ENCODE data around the gene PXDN.

PXDN gene

GRCh38 chr2:1617425-1618021 is 126.8 kb downstream of the PXDN start:
- peak overlapping the region in 4 of 11 experiments; percentile 16 to 57 (median 55); a peak in 9 of 22 replicates for H3K9ac ChIP-seq
- H3K4me1 ChIP-seq, result peaks cover 31 to 99% (median 74%) of the 10 kb centered on the region in 10 experiments

GRCh38 chr2:1614564-1614963 is 129.8 kb downstream of the PXDN start:
- peak overlapping the region in 3 of 10 experiments; percentile 31 to 35 (median 31); a peak in 4 of 20 replicates for H3K4me3 ChIP-seq
- no peak for TF ChIP-seq Cebpa-rat (IDR thresholded peaks at IDR 0.05)

More at GRCh38 chr2:1617425-1618021, 126.8 kb downstream of the PXDN start:
- peak overlapping the region in 1 of 10 experiments; percentile 1; a peak in 2 of 20 replicates for H3K4me3 ChIP-seq
- TF ChIP-seq Cebpa-rat (IDR thresholded peaks at IDR 0.05), result no peak
- H4K20me1 ChIP-seq, result peaks cover 0 to 11% (median 0%) of the 10 kb centered on the region in 11 experiments; a peak in 1 of 22 replicates
- H3K27me3 ChIP-seq, result peaks cover 0 to 44% (median 0%) of the 10 kb centered on the region in 11 experiments; a peak in 7 of 22 replicates
- H3K9me3 ChIP-seq (replicated peaks in 1 of 11), result peaks cover 0 to 14% (median 10%) of the 10 kb centered on the region in 11 experiments; a peak in 12 of 22 replicates
- H3K4me2 ChIP-seq, result peak overlapping the region; percentile 36 to 95 (median 73); a peak in 21 of 22 replicates
- peak overlapping the region in 6 of 11 experiments; percentile 9 to 61 (median 50); a peak in 9 of 22 replicates for H3K27ac ChIP-seq
- H3K36me3 ChIP-seq, result no peaks in the 10 kb centered on the region

GRCh38 chr2:1613731-1614354 is 130.5 kb downstream of the PXDN start:
- Histone ChIP-seq H3K36me3 (no peaks in the 10 kb centered on the region), H3K4me3 (peak overlapping the region in 3 of 10 experiments; percentile 1 to 31 (median 29); a peak in 1 of 20 replicates), H3K9me3 (replicated peaks in 1 of 11) (no peaks in the 10 kb centered on the region), H4K20me1 (peaks cover 0 to 11% (median 0%) of the 10 kb centered on the region in 11 experiments; a peak in 1 of 22 replicates), H3K4me2 (peak overlapping the region; percentile 66 to 95 (median 80)), H3K9ac (peak overlapping the region in 7 of 11 experiments; percentile 38 to 69 (median 56); a peak in 13 of 22 replicates), H3K27me3 (peaks cover 0 to 34% (median 0%) of the 10 kb centered on the region in 11 experiments; a peak in 7 of 22 replicates), H3K27ac (peak overlapping the region in 8 of 11 experiments; percentile 28 to 83 (median 76); a peak in 15 of 22 replicates), H3K4me1 (peaks cover 43 to 99% (median 94%) of the 10 kb centered on the region in 10 experiments)
- TF ChIP-seq Cebpa-rat (IDR thresholded peaks at IDR 0.05), result no peak

More at GRCh38 chr2:1614564-1614963, 129.8 kb downstream of the PXDN start:
- Histone ChIP-seq H3K9me3 (replicated peaks in 1 of 11) (no peaks in the 10 kb centered on the region), H3K27me3 (peaks cover 0 to 38% (median 0%) of the 10 kb centered on the region in 11 experiments; a peak in 7 of 22 replicates), H3K4me2 (peak overlapping the region; percentile 66 to 95 (median 80)), H3K27ac (peak overlapping the region in 8 of 11 experiments; percentile 50 to 83 (median 76); a peak in 15 of 22 replicates), H3K9ac (peak overlapping the region in 6 of 11 experiments; percentile 47 to 69 (median 60); a peak in 11 of 22 replicates), H3K36me3 (no peaks in the 10 kb centered on the region), H4K20me1 (peaks cover 0 to 11% (median 0%) of the 10 kb centered on the region in 11 experiments; a peak in 1 of 22 replicates), H3K4me1 (peaks cover 37 to 98% (median 90%) of the 10 kb centered on the region in 10 experiments)

GRCh38 chr2:1613078-1613445 is 131.3 kb downstream of the PXDN start:
- Histone ChIP-seq H4K20me1 (0 out of 22 replicates have a peak, but pooled peaks cover 0 to 3% (median 0%) of the 10 kb centered on the region in 11 experiments), H3K4me1 (peaks cover 41 to 99% (median 94%) of the 10 kb centered on the region in 10 experiments), H3K36me3 (no peaks in the 10 kb centered on the region), H3K27me3 (peaks cover 0 to 26% (median 0%) of the 10 kb centered on the region in 11 experiments; a peak in 7 of 22 replicates), H3K9ac (peak overlapping the region in 4 of 11 experiments; percentile 56 to 69 (median 64); a peak in 7 of 22 replicates), H3K4me3 (peak overlapping the region in 2 of 10 experiments; percentile 1 to 29; a peak in 2 of 20 replicates), H3K27ac (peak overlapping the region in 6 of 11 experiments; percentile 71 to 83 (median 76); a peak in 11 of 22 replicates), H3K9me3 (replicated peaks in 1 of 11) (no peaks in the 10 kb centered on the region), H3K4me2 (peak overlapping the region in 9 of 11 experiments; percentile 72 to 95 (median 85); a peak in 19 of 22 replicates)
- no peak for TF ChIP-seq Cebpa-rat (IDR thresholded peaks at IDR 0.05)

- Histone ChIP-seq H3K36me3 (no peaks in the 10 kb centered on the region), H3K27ac (peak overlapping the region in 6 of 11 experiments; percentile 71 to 83 (median 76); a peak in 9 of 22 replicates), H3K27me3 (peaks cover 0 to 21% (median 0%) of the 10 kb centered on the region in 11 experiments; a peak in 6 of 22 replicates), H3K4me2 (peak overlapping the region in 9 of 11 experiments; percentile 72 to 95 (median 85); a peak in 18 of 22 replicates), H3K9ac (peak overlapping the region in 4 of 11 experiments; percentile 47 to 69 (median 60); a peak in 6 of 22 replicates), H3K4me1 (peaks cover 37 to 99% (median 94%) of the 10 kb centered on the region in 10 experiments), H4K20me1 (no peaks in the 10 kb centered on the region), H3K9me3 (replicated peaks in 1 of 11) (no peaks in the 10 kb centered on the region), H3K4me3 (peak overlapping the region in 2 of 10 experiments; percentile 14 to 33; a peak in 3 of 20 replicates)
- TF ChIP-seq Cebpa-rat (IDR thresholded peaks at IDR 0.05), result no peak
These were observed 131.8 kb downstream of the PXDN start for GRCh38 chr2:1612391-1613077.

- no peak for TF ChIP-seq Cebpa-rat (IDR thresholded peaks at IDR 0.05)
- Histone ChIP-seq H3K4me3 (peak overlapping the region in 2 of 10 experiments; percentile 14 to 33; a peak in 3 of 20 replicates), H3K27me3 (peaks cover 0 to 15% (median 0%) of the 10 kb centered on the region in 11 experiments; a peak in 3 of 22 replicates), H3K9ac (peak overlapping the region in 3 of 11 experiments; percentile 47 to 69 (median 65); a peak in 5 of 22 replicates), H3K4me1 (peaks cover 40 to 99% (median 94%) of the 10 kb centered on the region in 10 experiments), H3K36me3 (no peaks in the 10 kb centered on the region), H3K9me3 (replicated peaks in 1 of 11) (no peaks in the 10 kb centered on the region), H3K27ac (peak overlapping the region in 5 of 11 experiments; percentile 14 to 83 (median 77); a peak in 9 of 22 replicates), H3K4me2 (peak overlapping the region in 9 of 11 experiments; percentile 72 to 95 (median 85); a peak in 18 of 22 replicates), H4K20me1 (no peaks in the 10 kb centered on the region; a peak in 1 of 22 replicates)
These were observed 132.4 kb downstream of the PXDN start for GRCh38 chr2:1611886-1612285.

GRCh38 chr2:1610096-1610485 is 134.2 kb downstream of the PXDN start:
- Histone ChIP-seq H3K4me2 (peak overlapping the region; percentile 58 to 98 (median 90)), H3K27ac (peak overlapping the region in 7 of 11 experiments; percentile 11 to 83 (median 66); a peak in 14 of 22 replicates), H3K9ac (peak overlapping the region in 4 of 11 experiments; percentile 53 to 64 (median 58); a peak in 10 of 22 replicates), H4K20me1 (no peaks in the 10 kb centered on the region; a peak in 1 of 22 replicates), H3K9me3 (replicated peaks in 1 of 11) (no peaks in the 10 kb centered on the region), H3K4me1 (peaks cover 55 to 99% (median 97%) of the 10 kb centered on the region in 10 experiments), H3K36me3 (no peaks in the 10 kb centered on the region), H3K27me3 (peaks cover 0 to 15% (median 0%) of the 10 kb centered on the region in 11 experiments; a peak in 2 of 22 replicates), H3K4me3 (peak overlapping the region in 6 of 10 experiments; percentile 3 to 57 (median 32); a peak in 8 of 20 replicates)
- no peak for TF ChIP-seq Cebpa-rat (IDR thresholded peaks at IDR 0.05)

Data from BLaER1 treated with 17β-estradiol and CSF1 and Interleukin-3, amounts not matched to agents 10 nM and 100 nM (cell line).